Measurements from ENCODE around the gene SLC10A1. TPM values are rescaled to one million over a fixed set of nuclear protein-coding genes. Genes with fewer than 3 reads are reported as not detected.

SLC10A1 gene
- total RNA-seq, 1 experiment from 2014 or later, result not detected

- in situ Hi-C loops (cut with HindIII; ENCODE audit: low sequenced_read_pairs), result no loop called here
- DNase-seq (ENCODE audit: low spot score), result no peak
Observed at GRCh38 chr14:69811868-69812252, 14.8 kb upstream of the SLC10A1 start.

GRCh38 chr14:69811227-69811867 is 14.3 kb upstream of the SLC10A1 start:
- no peak for DNase-seq (ENCODE audit: low spot score)
- in situ Hi-C loops (cut with HindIII; ENCODE audit: low sequenced_read_pairs), result no loop called here

DNA sequence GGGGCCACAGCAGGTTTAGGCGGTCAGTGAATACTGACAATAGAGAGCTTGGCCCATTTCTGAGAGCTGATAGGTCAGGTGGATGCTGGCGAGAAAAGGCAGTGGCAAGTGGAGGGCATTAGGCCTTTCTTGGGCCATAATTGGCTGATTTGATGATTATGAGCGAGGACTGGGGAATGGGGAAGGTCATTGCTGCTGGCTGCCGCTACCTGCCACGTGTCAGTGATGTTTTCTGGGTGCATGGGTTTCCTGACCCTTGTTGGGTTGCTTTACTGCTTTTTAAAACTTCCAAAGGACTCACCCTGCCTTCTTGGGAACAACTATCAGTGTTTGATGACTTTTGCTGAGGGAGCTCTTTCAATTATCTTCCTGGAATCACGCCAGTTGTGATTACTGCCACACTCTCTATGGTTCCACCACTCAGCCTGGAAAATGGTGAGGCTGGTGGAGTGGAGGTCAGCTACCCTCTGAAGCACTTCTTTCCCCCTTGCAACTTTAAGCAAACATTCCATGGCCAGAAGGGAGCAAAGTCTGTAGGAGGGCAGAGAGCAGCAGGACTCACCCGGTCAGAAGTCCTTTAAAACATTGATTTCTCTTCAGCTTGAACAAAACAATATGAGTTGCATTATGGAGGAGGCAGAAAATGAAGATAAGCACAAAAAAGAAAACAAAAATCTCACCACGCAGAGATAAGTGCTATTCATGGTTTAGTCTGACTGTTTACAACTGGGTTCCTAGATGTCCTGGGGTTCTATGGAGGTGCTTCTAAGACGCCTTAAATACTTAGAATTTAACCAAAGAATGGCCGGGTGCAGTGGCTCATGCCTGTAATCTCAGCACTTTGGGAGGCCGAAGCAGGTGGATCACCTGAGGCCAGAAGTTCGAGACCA is 12.1 kb upstream of the SLC10A1 start:
- in situ Hi-C loops (cut with HindIII; ENCODE audit: low sequenced_read_pairs), result no loop called here
- no peak for DNase-seq (ENCODE audit: low spot score)

GRCh38 chr14:69807192-69807591 is 10.2 kb upstream of the SLC10A1 start:
- DNase-seq (ENCODE audit: low spot score), result no peak
- in situ Hi-C loops (cut with HindIII; ENCODE audit: low sequenced_read_pairs), result no loop called here

DNA sequence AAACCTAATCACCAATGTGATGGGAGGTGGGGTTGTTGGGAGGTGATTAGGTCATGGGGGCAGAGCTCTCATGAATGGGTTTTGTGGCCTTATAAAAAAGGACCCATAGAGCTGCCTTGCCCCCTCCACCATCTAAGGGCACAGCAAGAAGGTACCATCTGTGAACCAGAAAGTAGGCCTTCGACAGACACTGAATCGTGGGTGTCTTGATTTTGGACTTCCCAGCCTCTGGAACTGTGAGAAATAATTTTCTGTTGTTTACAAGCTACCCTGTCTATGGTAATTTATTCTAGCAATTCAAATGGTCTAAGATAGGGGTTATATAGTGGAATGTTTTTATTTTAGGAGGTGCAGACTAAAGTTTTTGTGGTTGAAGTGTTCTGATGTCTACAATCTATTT is 7.9 kb upstream of the SLC10A1 start:
- in situ Hi-C loops (cut with HindIII; ENCODE audit: low sequenced_read_pairs), result no loop called here
- no peak for DNase-seq (ENCODE audit: low spot score)

DNA sequence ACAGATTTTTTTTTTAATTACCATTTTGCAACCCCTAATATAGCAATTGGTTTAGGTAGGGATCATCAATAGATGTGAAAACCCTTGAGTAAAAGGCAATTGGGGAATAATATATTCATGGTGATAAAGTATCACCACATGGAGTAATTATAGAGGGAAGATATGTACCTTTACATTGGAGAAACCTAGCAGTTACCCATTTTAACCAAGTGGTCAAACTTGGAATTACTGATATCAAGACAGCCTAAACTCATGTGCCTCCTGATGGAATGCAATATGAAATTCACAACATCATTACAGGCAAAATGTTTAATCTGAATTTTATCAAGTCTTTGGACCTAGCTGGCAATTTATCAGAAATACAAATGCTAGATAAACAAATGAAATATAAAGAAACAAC is 6.7 kb upstream of the SLC10A1 start:
- in situ Hi-C loops (cut with HindIII; ENCODE audit: low sequenced_read_pairs), result no loop called here
- no peak for DNase-seq (ENCODE audit: low spot score)

DNA sequence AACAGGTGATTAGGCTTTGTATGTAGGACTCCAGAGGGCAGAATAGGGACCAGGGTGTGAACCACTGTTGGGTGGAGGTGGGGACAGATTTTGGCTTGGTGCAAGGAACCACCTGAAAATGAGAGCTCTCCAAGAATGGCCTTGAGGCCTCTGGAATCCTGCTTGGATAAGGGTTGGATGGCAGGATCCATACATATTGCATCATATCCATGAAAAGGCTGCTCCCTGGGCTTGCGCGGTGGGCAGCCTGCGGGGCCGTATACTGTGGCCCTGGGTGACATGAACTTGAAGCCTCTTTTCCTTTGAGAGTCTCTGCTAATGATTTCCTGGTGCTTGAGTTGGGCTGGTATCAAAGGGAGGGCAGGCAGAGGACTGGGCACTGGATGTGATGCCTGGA is 1.3 kb upstream of the SLC10A1 start:
- in situ Hi-C loops (cut with HindIII; ENCODE audit: low sequenced_read_pairs), result no loop called here
- DNase-seq (ENCODE audit: low spot score), result no peak

DNA sequence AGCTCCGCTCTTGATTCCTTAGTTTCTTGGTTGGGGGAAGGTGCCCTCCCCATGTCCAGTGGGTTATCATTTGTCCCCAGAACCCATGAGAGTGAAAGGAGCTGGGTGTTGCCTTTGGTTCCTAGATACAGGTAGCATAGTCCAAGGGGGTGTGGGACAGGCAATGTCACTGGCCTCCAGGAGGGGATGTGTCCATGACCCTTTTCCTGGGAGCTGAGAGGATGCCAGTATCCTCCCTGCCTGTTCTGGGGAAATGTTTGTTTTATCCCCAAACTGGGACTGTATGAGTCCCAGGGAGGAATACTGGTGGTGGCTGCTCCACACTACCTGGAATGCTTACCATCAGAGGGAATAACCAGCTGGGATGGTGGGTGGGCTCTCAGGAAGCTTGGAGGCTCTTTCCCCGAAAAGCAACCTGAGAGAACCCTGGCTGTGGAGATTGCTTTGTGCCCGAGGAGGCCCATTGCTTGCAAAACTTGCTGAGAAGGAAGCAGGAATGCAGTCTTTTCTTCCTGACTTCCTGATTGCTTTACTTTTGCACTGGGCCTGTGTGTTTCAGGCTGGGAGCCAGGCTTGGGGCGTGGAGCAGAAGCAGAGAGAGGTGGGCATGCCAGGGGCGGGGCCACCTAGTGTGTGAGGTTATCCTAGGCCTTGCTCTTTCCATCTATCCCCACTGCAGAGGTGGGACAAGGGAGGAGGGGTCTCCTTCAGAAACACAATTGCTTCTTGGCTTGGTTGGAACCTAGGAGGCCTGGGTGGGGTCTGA is 715 bp upstream of the SLC10A1 start:
- no peak for DNase-seq (ENCODE audit: low spot score)
- in situ Hi-C loops (cut with HindIII; ENCODE audit: low sequenced_read_pairs), result no loop called here

GRCh38 chr14:69795691-69796090 is 1.4 kb downstream of the SLC10A1 start:
- no peak for DNase-seq (ENCODE audit: low spot score)
- in situ Hi-C loops (cut with HindIII; ENCODE audit: low sequenced_read_pairs), result no loop called here

DNA sequence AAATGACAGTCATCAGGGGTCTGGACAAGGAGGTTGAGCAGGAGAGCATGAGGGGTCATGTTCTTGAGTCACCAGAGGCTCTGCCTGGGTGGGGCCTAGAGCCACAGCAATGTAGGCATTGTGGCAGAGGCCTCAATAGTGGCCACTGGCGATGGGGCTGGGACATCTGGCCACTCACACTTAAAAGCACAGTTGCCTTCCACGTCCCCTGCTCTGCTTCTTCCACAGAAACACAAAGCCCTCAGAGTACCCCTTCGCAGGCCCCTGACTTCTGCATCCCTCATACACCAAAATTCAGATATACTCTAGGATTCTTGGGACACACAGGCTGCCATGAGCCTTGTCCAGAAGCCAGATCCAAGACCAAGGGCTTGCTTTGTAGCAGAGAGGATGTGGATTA is 2.2 kb downstream of the SLC10A1 start:
- DNase-seq (ENCODE audit: low spot score), result no peak
- in situ Hi-C loops (cut with HindIII; ENCODE audit: low sequenced_read_pairs), result no loop called here

GRCh38 chr14:69792887-69793421 is 4.1 kb downstream of the SLC10A1 start:
- in situ Hi-C loops (cut with HindIII; ENCODE audit: low sequenced_read_pairs), result no loop called here
- DNase-seq (ENCODE audit: low spot score), result no peak

- no peak for DNase-seq (ENCODE audit: low spot score)
- in situ Hi-C loops (cut with HindIII; ENCODE audit: low sequenced_read_pairs), result no loop called here
Observed at GRCh38 chr14:69789118-69789640, 7.9 kb downstream of the SLC10A1 start.

DNA sequence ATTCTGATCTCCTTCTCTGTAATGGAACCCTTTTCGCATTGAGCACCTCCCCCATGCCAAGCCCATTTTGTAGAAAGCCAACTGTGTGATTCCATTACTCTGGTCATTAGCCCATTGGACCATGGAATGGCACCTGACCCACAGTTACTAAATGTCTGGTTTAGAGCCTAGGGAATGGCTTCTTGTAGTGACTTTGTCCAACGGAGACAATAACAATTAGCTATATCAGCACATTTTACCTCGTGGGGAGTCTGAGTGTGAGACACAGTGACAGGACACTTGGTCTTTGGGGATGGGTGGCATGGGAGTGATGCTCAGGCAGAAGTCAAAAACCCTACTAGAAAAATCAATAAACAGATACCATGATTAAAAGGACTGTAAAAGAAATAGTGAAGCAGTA is 10.4 kb downstream of the SLC10A1 start:
- in situ Hi-C loops (cut with HindIII; ENCODE audit: low sequenced_read_pairs), result no loop called here
- no peak for DNase-seq (ENCODE audit: low spot score)

DNA sequence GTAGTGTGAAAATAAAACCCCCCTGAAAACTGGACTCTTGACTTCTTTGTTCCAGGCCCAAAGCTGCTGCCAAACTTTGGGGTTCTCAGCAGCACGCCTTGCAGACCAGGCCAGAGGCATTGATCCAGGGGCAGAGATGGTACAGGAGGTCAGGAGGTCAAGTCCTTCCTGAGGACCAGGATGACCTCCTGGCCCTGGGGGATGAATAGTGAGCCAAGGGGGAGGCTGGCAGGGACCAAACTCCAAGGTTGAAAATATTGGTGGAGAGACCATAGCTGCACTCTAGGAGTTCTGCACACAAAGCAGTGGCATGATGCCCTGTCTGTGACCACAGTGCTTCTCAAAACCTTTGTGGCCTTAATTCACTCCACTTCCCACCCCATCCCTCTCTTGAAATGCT is 12.1 kb downstream of the SLC10A1 start:
- in situ Hi-C loops (cut with HindIII; ENCODE audit: low sequenced_read_pairs), result no loop called here
- DNase-seq (ENCODE audit: low spot score), result no peak

GRCh38 chr14:69780952-69781351 is 16.1 kb downstream of the SLC10A1 start:
- in situ Hi-C loops (cut with HindIII; ENCODE audit: low sequenced_read_pairs), result no loop called here
- DNase-seq (ENCODE audit: low spot score), result no peak

GRCh38 chr14:69780092-69780491 is 16.9 kb downstream of the SLC10A1 start:
- no peak for DNase-seq (ENCODE audit: low spot score)
- in situ Hi-C loops (cut with HindIII; ENCODE audit: low sequenced_read_pairs), result no loop called here

DNA sequence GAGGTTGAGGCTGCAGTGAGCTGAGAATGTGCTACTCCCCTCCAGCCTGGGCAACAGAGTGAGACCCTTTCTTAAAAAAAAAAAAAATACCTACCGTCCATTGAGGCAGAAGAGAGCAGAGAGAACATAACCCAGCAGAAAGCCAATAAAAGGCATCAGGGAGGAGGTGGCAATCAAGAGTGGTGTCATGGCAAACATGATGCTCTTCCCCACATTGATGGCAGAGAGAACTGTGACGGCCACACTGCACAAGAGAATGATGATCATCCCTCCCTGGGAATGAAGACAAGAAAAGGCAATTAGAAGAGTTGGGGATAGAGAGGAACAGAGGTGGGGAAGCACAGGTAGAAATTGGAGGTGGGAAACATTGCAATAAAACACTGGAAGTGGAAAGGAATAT is 18.0 kb downstream of the SLC10A1 start:
- in situ Hi-C loops (cut with HindIII; ENCODE audit: low sequenced_read_pairs), result no loop called here
- DNase-seq (ENCODE audit: low spot score), result no peak

DNA sequence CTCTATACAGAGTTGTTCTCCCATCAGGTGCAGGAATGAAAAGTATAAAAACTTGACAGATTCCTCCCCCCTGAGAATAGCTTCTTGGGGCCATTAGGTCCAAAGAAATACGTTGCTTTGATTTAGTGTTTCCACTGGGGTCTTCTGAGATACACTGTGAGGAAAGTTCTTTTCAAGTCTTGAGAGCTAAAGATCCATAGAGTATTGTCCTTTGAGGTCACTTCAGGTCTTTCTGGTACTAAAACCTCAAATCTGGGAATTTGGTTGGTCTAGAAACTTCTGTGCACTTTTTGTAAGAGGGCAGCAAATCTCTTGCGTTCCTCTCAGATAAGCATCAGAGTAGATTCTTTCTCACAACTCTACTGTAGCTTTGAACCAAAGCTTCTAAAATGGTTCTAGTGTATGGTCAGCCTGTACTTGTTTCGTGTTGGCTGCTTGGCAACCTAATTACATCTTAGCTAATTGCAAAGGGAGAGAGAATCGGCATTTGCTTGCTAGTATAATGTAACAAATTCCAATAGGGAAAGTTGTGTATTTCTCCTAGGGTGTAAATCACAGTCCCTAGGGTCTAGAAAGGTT is 20.1 kb downstream of the SLC10A1 start:
- in situ Hi-C loops (cut with HindIII; ENCODE audit: low sequenced_read_pairs), result no loop called here
- DNase-seq (ENCODE audit: low spot score), result no peak

DNA sequence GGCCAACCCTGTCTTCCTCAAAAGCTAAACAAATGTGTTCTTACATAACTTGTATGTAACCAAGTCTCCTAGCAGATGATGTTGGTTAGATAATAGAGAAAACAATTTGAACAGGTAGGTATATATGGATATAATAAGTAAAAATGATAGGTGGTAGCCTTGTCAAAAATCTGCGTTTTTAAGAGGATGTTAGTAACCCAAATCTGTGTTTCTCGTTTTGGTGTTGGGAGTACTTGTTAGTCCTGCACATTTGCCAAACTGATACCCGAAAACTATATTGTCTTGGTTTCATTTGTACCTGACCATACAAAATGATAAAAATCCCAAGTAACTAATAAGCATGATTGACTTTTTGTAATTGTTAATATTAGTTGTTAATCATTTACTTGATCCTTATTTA is 22.0 kb downstream of the SLC10A1 start:
- in situ Hi-C loops (cut with HindIII; ENCODE audit: low sequenced_read_pairs), result no loop called here

More for the DNA sequence above, 22.0 kb downstream of the SLC10A1 start:
- DNase-seq (ENCODE audit: low spot score), result no peak
